ENCODE measurements around the gene ZFP92.
A peak's percentile ranks its signal among the peaks of the same experiment; 100 is the strongest.
"Not testable (repeated sequence)": the region's sequence is repeated elsewhere in the genome, so short reads cannot be mapped to it uniquely, and the experiment has no call there.

The ZFP92 gene, protein sequence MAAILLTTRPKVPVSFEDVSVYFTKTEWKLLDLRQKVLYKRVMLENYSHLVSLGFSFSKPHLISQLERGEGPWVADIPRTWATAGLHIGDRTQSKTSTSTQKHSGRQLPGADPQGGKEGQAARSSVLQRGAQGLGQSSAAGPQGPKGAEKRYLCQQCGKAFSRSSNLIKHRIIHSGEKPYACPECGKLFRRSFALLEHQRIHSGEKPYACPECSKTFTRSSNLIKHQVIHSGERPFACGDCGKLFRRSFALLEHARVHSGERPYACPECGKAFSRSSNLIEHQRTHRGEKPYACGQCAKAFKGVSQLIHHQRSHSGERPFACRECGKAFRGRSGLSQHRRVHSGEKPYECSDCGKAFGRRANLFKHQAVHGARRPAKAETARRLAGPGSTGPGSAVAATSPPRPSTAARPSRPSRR

DNA sequence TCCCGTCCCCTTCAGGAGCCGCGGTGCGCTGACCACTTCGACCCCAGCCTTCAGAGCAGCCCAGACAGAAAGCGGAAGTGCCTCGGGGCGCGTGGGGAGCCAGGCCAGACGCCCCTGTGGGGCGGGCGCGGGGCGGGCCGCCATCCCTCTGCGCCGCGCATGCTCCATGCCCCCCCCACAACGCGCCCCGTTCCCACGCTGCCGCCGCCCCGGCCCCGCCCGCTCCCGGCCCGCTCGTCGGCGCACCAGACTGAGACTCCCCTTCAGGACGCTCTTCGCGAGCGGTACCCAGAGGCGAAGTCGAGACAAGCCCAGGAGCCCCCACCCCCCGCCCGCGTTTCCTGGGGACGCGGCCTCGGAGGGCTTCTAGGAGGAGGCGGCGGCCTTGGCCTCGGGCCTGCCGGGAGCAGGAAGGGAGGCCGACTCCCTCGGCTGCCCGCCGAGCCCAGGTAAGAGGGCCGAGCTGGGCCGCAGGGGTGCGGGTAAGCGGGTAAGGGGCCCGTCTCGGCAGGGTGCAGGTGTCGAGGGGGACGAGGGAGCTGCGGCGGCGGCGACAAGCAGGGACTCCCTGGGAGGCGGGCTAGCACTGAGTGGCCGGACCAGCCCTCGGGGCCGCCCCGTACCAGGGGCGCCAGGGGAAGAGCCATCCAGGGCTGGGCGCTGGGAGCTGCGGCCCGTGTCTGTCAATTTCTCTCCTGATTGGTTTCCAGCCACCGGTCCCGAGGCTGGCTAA is at the start of gene ZFP92:
ZFP92 (plus strand) TSS at position 218 of the 733 bp plus-strand sequence. CDS start 6,851 bp downstream, outside the sequence.
- DNase-seq = peak; percentile 12

DNA sequence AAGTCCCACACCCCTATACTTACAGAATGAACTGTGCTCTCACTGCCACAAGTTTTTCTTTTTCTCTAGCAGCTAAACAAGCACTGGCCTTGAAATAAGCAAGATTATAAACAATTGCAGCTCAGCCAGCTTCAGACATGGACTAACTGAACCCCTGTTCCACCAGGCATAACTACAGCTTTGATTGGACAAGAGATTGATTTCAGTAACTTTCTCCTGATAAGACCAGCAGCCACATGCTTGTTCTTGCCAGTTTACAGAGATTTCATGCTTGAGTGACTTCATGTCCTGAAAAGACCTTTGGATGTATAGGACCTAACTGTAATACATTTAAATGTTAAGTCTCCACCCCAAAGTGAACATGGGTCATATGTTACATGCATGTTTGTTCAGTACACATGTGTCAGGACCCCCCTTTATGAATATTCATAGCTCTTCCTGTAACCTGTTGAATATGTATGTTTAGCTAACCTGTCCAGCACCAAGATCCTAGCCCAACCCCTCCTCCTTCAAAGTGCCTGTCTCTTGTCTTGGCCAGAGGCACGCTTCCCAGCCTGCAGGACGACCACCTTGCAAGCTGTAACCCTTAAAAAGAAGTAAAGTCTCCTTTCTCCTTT is 49.4 kb upstream of the ZFP92 start:
- DNase-seq = no peak

DNA sequence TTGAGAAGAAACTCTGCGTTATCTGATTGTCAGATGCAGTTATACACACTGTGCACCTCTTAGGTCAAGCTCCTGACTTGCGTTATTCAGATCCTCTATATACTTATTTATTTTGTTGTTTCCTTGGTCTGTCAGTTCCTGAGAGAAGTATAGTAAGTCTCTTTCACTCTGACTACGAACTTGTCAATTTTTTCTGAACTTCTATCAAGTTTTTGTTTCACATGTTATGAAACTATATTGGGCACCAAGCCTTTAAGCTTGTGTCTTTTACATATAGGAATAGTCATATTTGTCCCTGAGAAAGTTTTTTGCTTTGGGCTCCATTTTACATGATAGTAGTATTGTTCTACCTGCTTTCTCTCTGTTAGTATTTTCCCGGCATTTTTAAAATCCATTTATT is 45.6 kb upstream of the ZFP92 start:
- no peak for DNase-seq

DNA sequence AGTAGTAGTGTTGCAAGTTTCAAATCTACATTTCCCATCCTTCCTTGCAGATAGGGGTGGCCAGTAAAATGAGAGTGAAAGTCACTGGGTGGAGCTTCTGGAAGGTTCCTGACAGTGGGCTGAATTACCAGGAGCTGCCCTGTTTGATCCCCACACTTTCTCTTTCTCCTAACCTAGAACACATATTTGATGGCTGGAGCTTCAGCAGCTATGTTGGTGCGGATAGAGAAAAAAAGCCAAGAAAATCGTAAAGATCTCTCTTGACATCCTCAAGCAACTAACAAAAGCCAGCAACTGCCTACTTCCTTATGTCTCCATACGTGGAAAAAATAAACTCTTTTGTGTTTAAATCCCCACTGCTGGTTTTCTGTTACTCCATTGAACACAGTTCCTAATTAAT is 45.2 kb upstream of the ZFP92 start:
- no peak for DNase-seq

DNA sequence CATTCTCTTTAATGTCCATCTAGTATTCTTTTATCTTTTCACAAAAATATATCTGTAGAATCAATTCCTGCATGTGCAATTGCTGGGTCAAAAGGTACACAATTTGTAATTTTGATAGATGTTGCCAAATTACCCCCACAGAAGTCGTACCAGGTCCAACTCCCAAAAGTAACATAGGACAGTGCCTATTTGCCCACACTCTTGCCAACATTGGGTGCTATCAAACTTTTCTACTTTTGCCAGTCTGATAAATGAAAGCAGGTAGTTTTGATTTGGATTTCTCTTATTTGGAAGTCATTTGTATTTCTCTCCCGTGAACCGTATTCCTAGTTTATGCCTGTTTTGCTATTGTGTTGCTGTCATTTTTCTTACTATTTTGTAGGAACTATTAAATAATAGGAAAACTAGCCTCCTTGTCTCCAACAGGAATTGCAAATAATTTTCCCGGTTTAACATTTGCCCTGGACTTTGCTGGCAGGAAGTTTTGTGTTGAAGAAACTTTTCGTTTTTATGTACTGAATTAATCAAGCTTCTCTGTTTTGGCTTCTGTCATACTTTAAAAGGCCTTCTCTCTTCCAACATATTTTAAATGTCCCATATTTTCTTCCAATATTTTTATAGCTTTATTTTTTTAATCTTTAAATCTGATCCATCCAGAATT is 44.3 kb upstream of the ZFP92 start:
- no peak for DNase-seq

DNA sequence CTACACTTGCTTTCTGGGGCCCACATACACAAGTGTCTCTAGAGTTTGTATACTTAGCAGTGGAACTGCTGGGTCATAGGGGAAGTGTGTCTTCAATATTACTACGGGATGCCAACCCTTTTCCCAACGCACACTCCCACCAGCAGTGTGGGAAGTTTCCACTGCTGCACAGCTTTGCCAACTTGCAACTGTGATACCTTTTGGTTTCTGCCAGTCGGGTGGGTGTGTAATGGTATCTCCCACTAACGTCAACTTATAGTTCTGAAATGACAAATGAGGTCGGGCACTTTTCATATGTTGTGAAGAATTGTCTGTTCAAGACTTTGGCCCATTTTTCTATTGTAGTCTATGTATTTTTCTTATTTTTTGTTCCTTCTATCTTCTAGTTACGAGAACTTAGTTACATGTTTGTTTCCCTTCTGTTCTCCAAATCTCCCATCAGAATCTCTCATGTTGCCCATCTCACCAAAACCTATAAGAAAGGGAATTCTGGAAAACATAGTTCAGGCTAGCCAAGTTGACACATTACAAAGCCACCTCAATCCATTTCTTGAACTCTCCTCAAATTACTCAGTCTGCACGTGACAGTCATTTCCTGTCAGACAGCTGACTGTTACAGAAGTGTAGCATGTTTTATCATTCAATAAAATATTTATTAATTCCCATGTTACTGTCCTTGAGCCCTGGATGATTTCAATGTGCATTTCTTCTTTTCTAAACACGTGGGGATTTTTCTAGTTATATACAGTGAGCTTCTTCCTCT is 40.8 kb upstream of the ZFP92 start:
- DNase-seq = no peak

DNA sequence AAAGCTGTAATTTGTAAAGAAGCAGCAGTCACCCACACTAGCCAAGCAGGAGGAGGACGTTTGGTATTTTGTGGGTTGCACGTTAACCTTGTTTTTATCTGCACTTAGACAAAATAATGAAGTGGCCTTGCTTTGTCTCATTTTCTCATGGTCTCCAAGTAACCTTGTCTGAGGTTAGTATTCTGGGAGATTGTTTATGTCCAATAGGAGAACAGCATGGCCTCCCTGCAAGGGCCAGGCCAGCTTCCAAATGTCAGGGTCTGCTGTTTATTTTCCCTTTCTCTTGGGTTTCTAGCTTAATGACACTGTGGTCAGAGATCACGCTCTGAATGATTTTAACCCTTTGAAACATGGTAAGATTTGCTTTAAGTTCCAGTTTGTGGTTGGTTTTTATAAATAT is 40.0 kb upstream of the ZFP92 start:
- DNase-seq = no peak

DNA sequence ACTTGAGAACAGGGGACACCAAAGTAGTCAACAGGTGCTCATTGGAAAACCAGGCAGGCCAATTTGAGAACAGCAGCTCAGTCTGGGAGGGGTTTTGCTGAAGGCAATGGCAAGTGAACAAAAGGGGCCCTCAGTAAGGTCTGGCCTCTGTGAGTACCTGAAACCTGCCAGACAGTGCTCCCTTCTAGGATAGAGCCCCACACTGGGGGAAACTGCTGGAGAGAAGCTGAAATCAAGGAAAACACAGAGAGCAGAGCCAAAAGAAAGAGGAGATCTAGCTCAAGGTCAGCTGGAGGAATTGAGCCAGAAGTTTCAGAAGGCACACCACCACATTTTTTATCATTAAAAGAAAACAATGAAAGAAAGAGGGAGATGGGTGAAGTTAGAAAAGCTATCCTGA is 38.3 kb upstream of the ZFP92 start:
- no peak for DNase-seq

DNA sequence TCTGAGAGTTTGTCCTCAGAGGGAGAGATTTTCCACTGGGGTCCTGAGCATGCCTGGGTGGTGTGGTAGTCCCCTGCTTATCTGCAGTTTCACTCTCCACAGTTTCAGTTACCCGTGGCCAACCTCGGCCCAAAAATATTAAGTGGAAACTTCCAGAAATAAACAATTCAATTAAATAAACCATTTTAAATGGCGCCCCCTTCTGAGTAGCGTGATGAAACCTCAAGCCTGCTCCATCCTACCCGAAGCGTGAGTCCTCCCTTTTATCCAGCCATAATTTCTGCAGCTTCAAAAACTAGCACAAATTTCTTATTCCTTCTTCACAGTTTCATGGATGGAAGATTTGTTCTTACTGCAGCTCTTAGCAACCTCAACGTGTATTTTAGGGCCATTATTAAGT is 36.8 kb upstream of the ZFP92 start:
- DNase-seq = no peak

DNA sequence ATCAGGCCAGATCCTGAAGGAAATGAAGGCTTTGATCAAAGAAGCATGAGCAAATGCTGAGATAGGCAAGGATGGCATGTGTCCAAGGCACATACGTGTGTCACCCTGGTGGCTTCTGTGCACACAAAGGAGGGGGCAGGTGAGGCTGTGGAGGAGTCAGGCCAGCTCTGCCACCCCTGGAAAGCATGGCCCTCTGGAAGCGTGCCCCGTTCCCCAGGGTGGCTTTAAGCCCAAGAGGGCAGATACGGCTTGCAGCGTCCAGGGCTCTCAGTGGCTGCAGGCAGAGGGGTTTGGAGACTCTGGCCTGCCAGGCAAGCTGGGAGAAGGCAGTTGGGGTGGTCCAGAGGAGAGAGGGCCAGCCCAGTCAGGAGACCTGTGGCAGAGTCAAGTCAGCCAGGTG is 35.7 kb upstream of the ZFP92 start:
- no peak for DNase-seq

DNA sequence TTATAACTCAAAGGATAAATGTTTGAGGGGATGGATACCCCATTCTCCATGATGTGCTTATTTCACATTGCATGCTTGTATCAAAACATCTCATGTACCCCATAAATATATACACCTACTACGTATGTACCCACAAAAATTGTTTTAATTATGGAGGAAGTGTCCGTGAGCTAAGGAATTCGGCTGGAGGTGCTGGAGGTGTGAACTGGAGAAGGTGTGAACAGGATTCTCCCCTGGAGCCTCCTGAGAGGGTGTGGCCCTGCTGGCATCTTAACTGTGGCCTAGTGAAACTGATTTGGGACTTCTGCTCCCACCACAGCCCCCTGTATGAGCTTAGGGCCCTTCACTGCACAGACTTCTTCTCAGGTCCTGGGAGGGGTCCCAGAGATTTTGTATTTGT is 33.5 kb upstream of the ZFP92 start:
- DNase-seq = no peak

DNA sequence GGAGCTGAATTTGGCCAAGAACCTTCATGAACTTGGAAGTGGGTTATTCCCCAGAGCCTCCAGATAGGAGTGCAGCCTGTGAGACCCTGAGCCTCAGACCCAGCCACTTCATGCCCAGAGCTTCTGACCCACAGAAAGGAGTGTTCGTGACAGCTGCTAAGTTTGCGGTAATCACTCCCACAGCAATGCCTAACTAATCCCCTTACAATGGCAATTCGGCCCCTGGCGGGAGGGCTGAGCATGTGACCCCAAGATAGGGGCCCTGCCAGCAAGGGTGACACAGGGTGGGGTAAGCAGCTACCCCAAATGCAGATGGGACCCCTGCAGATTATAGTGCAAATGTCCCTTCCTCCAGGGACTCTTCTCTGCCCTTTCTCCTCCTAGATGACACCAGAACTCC is 32.7 kb upstream of the ZFP92 start:
- no peak for DNase-seq

DNA sequence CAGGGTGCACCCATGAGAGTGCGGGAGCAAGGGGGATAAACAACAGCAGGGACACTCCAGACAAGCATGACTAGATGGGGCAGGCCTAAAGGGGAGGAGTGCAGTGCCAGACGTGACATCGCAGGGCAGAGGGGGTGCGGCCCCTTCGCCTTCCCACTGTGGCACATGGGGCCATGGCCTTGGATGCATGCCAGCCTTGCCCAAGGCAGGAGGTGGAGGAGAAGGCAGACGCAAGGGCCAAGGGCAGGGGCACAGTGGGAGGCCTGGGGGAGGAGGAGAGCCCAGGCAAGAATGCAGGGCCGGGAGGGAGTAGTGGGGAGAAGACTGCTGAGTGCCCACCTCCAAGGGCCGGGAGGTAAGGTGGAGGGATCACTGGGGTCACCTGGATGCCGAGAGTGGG is 31.8 kb upstream of the ZFP92 start:
- DNase-seq = no peak

DNA sequence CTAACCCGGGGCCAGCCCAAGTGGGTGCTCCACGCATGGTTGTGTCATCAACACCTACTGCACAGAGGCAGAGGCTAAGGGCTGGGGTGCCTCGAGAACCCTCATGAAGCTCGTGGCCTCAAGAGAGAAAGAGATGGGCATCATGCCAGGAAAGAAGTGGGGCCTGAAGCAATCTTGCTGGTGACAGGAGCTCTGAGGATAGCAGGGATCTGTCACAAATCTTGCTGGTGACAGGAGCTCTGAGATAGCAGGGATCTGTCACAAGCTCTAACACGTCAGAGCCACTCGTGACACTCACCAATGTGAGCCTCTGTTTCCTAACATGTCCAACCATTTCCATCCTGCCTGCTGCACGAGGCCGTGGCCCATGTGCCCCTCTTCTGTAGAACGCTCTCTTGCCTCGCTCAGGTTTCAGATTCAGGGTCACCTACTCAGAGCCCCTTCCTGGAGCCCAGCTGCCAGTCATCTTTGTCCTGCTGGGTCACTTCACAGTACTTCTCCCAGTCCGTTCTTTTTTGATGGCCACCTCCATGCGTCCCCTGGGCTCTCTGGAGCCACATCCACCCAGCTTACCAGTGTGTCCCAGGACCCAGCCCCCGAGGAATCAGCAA is 31.2 kb upstream of the ZFP92 start:
- DNase-seq = no peak

DNA sequence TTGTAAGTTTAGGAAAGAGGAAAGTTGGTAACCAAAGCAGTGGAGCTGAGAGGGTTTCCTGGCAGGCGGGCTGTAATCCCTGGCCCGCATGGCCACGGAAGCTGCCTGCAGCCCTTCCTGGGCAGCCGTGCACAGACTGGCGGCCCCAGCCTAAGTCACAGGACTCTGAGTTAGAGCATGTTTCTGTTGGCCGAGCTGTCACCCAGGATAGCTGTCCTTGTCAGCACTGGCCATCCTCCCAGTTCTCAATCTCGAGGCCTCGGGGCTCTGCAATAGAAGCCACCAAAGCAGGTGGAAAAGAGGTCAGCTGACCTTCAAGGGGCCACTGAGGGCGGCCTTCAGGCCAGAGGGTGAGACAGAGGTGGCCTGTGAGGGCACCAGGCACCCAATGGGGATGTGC is 30.6 kb upstream of the ZFP92 start:
- DNase-seq = no peak

DNA sequence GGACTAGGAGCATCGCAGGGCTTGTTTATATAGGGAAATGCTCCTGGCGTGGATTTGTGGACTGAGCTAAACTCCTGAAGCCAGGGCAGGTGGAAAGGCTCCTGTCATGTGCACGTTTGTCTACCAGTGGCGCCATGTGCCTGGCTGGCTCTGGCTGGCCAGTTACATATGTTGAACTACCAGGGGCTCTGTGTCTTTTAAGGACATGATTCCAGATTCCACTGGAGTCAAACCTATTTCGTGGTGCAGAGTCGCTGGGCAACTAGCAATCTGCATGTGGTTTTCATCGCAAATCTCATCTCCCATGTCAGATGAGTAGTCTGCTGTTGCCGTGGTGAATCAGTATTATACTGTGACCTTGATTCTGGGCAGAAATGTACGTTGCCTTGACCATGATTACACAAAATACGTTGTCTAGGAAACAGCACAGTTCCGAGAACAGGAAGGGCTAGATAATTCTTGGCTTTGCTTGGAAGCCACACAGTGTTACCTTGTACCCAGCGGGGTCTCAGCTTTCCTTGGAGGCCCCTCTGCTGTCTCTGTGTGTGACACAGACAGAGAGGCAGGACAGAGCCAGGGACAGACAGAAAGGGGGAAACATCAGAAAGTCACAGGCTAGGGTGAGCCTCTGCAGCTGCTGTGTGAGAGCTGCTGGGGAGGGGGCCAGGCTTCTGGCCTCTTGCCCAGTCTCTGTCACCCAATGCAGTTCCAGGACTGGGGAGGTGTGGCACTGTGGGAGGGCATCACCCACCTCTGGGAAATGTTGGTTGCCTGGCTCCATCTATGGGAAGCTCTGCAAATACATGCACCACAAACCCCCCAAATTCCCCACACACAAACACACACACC is 29.4 kb upstream of the ZFP92 start:
- peak; percentile 74 for DNase-seq

DNA sequence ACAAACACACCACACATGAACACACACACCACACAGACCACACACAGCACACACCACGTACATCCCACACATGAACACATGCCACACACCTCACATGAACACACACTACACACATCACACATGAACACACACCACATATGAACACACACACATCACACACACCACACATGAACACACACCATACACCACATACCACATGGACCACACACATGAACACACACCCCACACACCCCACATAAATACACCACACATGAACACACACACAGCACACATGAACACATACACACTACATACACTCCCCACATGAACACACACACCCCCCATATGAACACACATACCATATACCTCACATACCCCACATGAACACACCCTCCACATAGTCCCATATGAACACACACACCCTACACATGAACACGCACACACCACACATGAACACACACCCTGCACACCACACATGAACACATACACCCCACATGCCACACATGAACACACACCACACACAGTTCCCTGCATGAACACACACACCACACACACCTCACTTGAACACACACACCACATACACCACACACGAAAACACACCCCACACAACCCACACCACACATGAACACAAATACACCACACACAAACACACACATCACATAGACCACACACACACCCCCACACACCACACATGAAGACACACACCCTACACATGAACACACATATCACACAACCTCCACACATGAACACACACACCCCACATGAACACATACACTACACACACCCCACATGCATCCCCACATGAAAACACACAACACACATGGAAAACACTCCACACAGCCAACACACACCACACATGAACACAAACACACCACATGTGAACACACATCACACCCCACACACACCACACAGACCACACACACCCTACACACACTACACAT is 28.4 kb upstream of the ZFP92 start:
- DNase-seq = no peak

DNA sequence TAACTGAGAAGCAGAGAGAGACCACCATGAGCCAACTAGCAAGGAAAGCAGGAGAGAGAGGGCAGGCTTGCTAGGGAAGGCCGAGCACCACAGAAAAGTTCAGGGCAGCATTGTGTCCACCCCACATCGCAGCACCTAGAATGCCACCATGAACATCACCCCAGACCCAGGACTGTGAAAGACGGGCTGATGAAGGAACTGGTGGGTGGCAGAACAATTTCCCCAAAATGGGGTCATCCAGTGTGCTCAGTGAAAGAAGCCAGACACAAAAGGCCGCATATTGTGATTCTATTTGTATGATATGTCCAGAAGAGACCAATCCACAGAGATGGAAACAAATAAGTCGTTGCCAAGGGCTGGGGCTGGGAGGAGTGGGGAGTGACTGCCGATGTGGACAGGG is 26.9 kb upstream of the ZFP92 start:
- DNase-seq = no peak

DNA sequence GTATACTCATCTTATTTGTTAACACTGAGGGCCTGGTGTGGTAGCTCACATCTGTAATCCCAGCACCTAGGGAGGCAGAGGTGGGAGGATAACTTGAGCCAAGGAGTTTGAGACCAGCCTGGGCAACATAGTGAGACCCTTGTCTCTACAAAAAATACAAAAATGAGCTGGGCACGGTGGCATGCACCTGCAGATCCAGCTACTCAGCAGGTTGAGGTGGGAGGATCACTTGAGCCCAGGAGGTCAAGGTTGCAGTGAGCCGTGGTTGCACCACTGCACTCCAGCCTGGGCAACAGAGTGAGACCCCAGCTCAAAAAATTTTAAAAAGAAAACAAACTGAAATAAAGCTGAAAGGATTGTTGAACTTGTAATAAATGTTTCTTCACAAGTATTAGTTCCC is 26.3 kb upstream of the ZFP92 start:
- DNase-seq = not testable (repeated sequence)

DNA sequence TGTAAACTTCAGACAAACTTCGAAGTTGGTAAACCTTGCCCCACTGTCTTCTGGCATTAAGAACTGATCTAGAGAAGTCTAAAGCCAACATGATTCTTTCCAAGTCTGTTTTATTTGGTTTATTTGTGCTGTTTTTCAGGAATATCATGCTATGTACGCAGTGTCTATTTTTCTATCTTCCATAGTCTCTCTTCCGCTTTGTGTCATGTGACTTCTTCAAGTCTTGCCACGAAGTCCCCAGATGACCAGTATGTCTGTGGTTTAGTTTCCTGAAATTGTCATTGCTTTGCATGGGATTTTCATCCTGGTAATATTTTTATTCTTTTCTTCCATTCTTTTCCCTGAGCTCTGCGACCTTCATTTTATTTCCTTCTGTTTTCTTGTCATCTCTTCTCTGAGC is 25.2 kb upstream of the ZFP92 start:
- DNase-seq = no peak
